IMR-90 (cell line): ENCODE data around the gene CCDC77.

Experiments used
- RFX5 ChIP-seq: IDR thresholded peaks from 2 replicates; pipeline ENCODE4 v1.8.0; 2012; ENCODE audit warnings: low read depth, mild to moderate bottlenecking, low read length, moderate library complexity
- TF ChIP-seq, protein P1 (sequence below): conservative IDR thresholded peaks from 2 replicates; pipeline ENCODE4 v1.5.1; 2012; ENCODE audit warnings: mild to moderate bottlenecking, low read depth, low read length, improper control_type of control experiment

DNA sequence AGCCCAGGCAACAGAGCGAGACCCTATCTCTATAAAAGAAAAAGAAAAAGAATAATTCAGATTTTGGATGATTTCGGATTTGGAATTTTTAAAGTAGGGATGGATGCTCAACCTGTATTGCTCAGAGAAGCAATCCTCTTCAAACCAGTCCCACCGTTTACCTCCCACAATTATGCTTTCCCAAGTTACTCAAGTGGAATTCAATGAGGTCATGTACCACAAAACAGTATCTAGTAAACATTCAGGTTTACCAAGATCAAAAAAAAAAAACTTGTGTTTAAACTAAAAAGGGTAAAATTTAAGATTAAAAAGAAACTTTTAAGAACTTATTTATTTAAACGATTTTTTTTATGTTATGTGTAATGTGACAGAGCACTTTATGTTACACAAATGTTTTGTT, 14.8 kb upstream of the CCDC77 start:
- no peak for TF ChIP-seq RFX5
- TF ChIP-seq, protein P1, sequence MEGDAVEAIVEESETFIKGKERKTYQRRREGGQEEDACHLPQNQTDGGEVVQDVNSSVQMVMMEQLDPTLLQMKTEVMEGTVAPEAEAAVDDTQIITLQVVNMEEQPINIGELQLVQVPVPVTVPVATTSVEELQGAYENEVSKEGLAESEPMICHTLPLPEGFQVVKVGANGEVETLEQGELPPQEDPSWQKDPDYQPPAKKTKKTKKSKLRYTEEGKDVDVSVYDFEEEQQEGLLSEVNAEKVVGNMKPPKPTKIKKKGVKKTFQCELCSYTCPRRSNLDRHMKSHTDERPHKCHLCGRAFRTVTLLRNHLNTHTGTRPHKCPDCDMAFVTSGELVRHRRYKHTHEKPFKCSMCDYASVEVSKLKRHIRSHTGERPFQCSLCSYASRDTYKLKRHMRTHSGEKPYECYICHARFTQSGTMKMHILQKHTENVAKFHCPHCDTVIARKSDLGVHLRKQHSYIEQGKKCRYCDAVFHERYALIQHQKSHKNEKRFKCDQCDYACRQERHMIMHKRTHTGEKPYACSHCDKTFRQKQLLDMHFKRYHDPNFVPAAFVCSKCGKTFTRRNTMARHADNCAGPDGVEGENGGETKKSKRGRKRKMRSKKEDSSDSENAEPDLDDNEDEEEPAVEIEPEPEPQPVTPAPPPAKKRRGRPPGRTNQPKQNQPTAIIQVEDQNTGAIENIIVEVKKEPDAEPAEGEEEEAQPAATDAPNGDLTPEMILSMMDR: no peak
